ENCODE results near the gene EIF2S1. TPM values are rescaled to one million over a fixed set of nuclear protein-coding genes. Genes with fewer than 3 reads are reported as not detected.

EIF2S1 gene
- total RNA-seq, 1 donor from 2014 or later, result 143 TPM

GRCh38 chr14:67425608-67426007, 65.5 kb downstream of the EIF2S1 start:
- H3K36me3 Mint-ChIP-seq (ENCODE audit: low read depth, unreplicated experiment), result no peaks in the 10 kb centered on the region
- Histone ChIP-seq H3K4me2 (ENCODE audit: low read length) (no peak overlapping the region), H3K27me3 (ENCODE audit: insufficient read depth, low read length) (peaks cover 4% of the 10 kb centered on the region), H4K20me1 (ENCODE audit: insufficient read depth, low read length) (no peaks in the 10 kb centered on the region), H3K27ac (ENCODE audit: low read depth, low read length) (no peak overlapping the region), H3K9me3 (ENCODE audit: insufficient read depth, low read depth, low read length) (no peaks in the 10 kb centered on the region), H3K4me3 (ENCODE audit: insufficient read depth, low read depth, low read length) (no peak overlapping the region), H3K9ac (ENCODE audit: low read length) (no peak overlapping the region), H3K36me3 (ENCODE audit: insufficient read depth, low read length) (no peaks in the 10 kb centered on the region), H3K79me2 (ENCODE audit: insufficient read depth, low read length) (no peaks in the 10 kb centered on the region), H3K4me1 (ENCODE audit: insufficient read depth, low read length) (peaks cover 6% of the 10 kb centered on the region), H2AFZ (ENCODE audit: low read depth, low read length) (no peak overlapping the region)
- H3K27me3 Mint-ChIP-seq (ENCODE audit: low read depth, unreplicated experiment), result peaks cover 11% of the 10 kb centered on the region
- H3K27ac Mint-ChIP-seq (ENCODE audit: unreplicated experiment), result no peak overlapping the region
- DNase-seq (ENCODE audit: low read depth) (no peak), FAIRE-seq (no peak)
- H3K9me3 Mint-ChIP-seq (ENCODE audit: unreplicated experiment), result peaks cover 5% of the 10 kb centered on the region
- H3K4me3 Mint-ChIP-seq (ENCODE audit: unreplicated experiment), result no peak overlapping the region
- no peak for TF ChIP-seq CTCF (IDR thresholded peaks at IDR 0.05; ENCODE audit: insufficient read depth, low read depth, low read length)
- TF ChIP-seq EZH2 (IDR thresholded peaks at IDR 0.05; ENCODE audit: insufficient read depth, low read length), result no peak
- peaks cover 9% of the 10 kb centered on the region for H3K4me1 Mint-ChIP-seq (ENCODE audit: low read depth, unreplicated experiment)

- H3K4me3 ChIP-seq (ENCODE audit: insufficient read depth, low read depth, low read length), result no peak overlapping the region
- TF ChIP-seq EZH2 (IDR thresholded peaks at IDR 0.05; ENCODE audit: insufficient read depth, low read length), result no peak
- no peak for TF ChIP-seq CTCF (IDR thresholded peaks at IDR 0.05; ENCODE audit: insufficient read depth, low read depth, low read length)
- peak overlapping the region; percentile 33 for H3K4me2 ChIP-seq (ENCODE audit: low read length)
- H3K9me3 Mint-ChIP-seq (ENCODE audit: unreplicated experiment), result peaks cover 5% of the 10 kb centered on the region
- no peaks in the 10 kb centered on the region for H3K36me3 Mint-ChIP-seq (ENCODE audit: low read depth, unreplicated experiment)
- H3K9ac ChIP-seq (ENCODE audit: low read length), result no peak overlapping the region
- no peak for FAIRE-seq
- no peak for DNase-seq (ENCODE audit: low read depth)
- no peaks in the 10 kb centered on the region for H4K20me1 ChIP-seq (ENCODE audit: insufficient read depth, low read length)
- no peaks in the 10 kb centered on the region for H3K36me3 ChIP-seq (ENCODE audit: insufficient read depth, low read length)
- peak overlapping the region; percentile 61 for H2AFZ ChIP-seq (ENCODE audit: low read depth, low read length)
- no peaks in the 10 kb centered on the region for H3K79me2 ChIP-seq (ENCODE audit: insufficient read depth, low read length)
- H3K4me1 Mint-ChIP-seq (ENCODE audit: low read depth, unreplicated experiment), result peaks cover 9% of the 10 kb centered on the region
- peaks cover 4% of the 10 kb centered on the region for H3K27me3 ChIP-seq (ENCODE audit: insufficient read depth, low read length)
- H3K4me3 Mint-ChIP-seq (ENCODE audit: unreplicated experiment), result no peak overlapping the region
- no peak overlapping the region for H3K27ac ChIP-seq (ENCODE audit: low read depth, low read length)
- H3K27ac Mint-ChIP-seq (ENCODE audit: unreplicated experiment), result no peak overlapping the region
- no peaks in the 10 kb centered on the region for H3K9me3 ChIP-seq (ENCODE audit: insufficient read depth, low read depth, low read length)
- H3K4me1 ChIP-seq (ENCODE audit: insufficient read depth, low read length), result peaks cover 6% of the 10 kb centered on the region
- peaks cover 12% of the 10 kb centered on the region for H3K27me3 Mint-ChIP-seq (ENCODE audit: low read depth, unreplicated experiment)
These were observed 66.0 kb downstream of the EIF2S1 start for GRCh38 chr14:67426161-67426560.

- H3K36me3 Mint-ChIP-seq (ENCODE audit: low read depth, unreplicated experiment), result no peaks in the 10 kb centered on the region
- Histone ChIP-seq H3K27ac (ENCODE audit: low read depth, low read length) (no peak overlapping the region), H3K4me1 (ENCODE audit: insufficient read depth, low read length) (peaks cover 6% of the 10 kb centered on the region), H3K9me3 (ENCODE audit: insufficient read depth, low read depth, low read length) (no peaks in the 10 kb centered on the region), H3K27me3 (ENCODE audit: insufficient read depth, low read length) (peaks cover 4% of the 10 kb centered on the region), H4K20me1 (ENCODE audit: insufficient read depth, low read length) (no peaks in the 10 kb centered on the region), H2AFZ (ENCODE audit: low read depth, low read length) (peak overlapping the region; percentile 51), H3K36me3 (ENCODE audit: insufficient read depth, low read length) (no peaks in the 10 kb centered on the region), H3K4me3 (ENCODE audit: insufficient read depth, low read depth, low read length) (no peak overlapping the region), H3K79me2 (ENCODE audit: insufficient read depth, low read length) (no peaks in the 10 kb centered on the region), H3K4me2 (ENCODE audit: low read length) (peak overlapping the region; percentile 45), H3K9ac (ENCODE audit: low read length) (no peak overlapping the region)
- H3K4me1 Mint-ChIP-seq (ENCODE audit: low read depth, unreplicated experiment), result peaks cover 12% of the 10 kb centered on the region
- TF ChIP-seq CTCF (IDR thresholded peaks at IDR 0.05; ENCODE audit: insufficient read depth, low read depth, low read length), result peak; percentile 84
- TF ChIP-seq EZH2 (IDR thresholded peaks at IDR 0.05; ENCODE audit: insufficient read depth, low read length), result no peak
- H3K4me3 Mint-ChIP-seq (ENCODE audit: unreplicated experiment), result no peak overlapping the region
- peaks cover 13% of the 10 kb centered on the region for H3K27me3 Mint-ChIP-seq (ENCODE audit: low read depth, unreplicated experiment)
- no peak for FAIRE-seq
- peaks cover 3% of the 10 kb centered on the region for H3K9me3 Mint-ChIP-seq (ENCODE audit: unreplicated experiment)
- H3K27ac Mint-ChIP-seq (ENCODE audit: unreplicated experiment), result no peak overlapping the region
- DNase-seq (ENCODE audit: low read depth), result peak; percentile 49
These were observed 67.0 kb downstream of the EIF2S1 start for GRCh38 chr14:67426983-67427606.
